Measurements from ENCODE around the gene PADI4. TPM values are rescaled to one million over a fixed set of nuclear protein-coding genes. Genes with fewer than 3 reads are reported as not detected.

PADI4 gene
- total and polyA plus RNA-seq, 2 experiments from 2014 or later = 0.45 to 0.52 TPM

GRCh38 chr1:17305576-17306095 is 2.4 kb upstream of the PADI4 start:
- Histone ChIP-seq H3K36me3 (ENCODE audit: insufficient read depth) (no peaks in the 10 kb centered on the region; the same call in 1 of the 2 replicates), H4K20me1 (replicated peaks; ENCODE audit: insufficient read depth) (no peaks in the 10 kb centered on the region), H3K27ac (ENCODE audit: low read depth) (no peak overlapping the region), H3K27me3 (ENCODE audit: insufficient read depth) (no peaks in the 10 kb centered on the region), H3K4me3 (no peak overlapping the region), H3F3A (replicated peaks; ENCODE audit: low read depth) (no peaks in the 10 kb centered on the region), H2AFZ (peak overlapping the region; percentile 18; the same call in 1 of the 2 replicates), H3K79me2 (replicated peaks; ENCODE audit: insufficient read depth) (no peaks in the 10 kb centered on the region), H3K4me1 (ENCODE audit: insufficient read depth) (peaks cover 13% of the 10 kb centered on the region; the same call in 1 of the 2 replicates), H3K4me2 (no peak overlapping the region), H3K9me2 (ENCODE audit: insufficient read depth) (no peaks in the 10 kb centered on the region)
- ATAC-seq (no peak), DNase-seq (ENCODE audit: low spot score) (no peak)
- Mint-ChIP-seq H3K27me3 (ENCODE audit: insufficient read depth, low read depth, poor library complexity) (peaks cover 14% of the 10 kb centered on the region), H3K4me1 (peaks cover 39% of the 10 kb centered on the region), H3K27ac (no peak overlapping the region), H3K4me3 (no peak overlapping the region; the same call in 2 of the 3 replicates), H3K36me3 (ENCODE audit: low read depth) (peaks cover 11% of the 10 kb centered on the region), H3K9me3 (peaks cover 27% of the 10 kb centered on the region)
- TF ChIP-seq ZNF331 (CRISPR knock-in tag; IDR thresholded peaks at IDR 0.05; ENCODE audit: low read depth) (no peak), EZH2 (IDR thresholded peaks at IDR 0.05; ENCODE audit: low read depth, unreplicated experiment) (no peak), CREB1 (CRISPR knock-in tag; IDR thresholded peaks at IDR 0.05; ENCODE audit: low read depth) (no peak), NANOG (IDR thresholded peaks at IDR 0.05; ENCODE audit: borderline replicate concordance) (no peak), POLR2AphosphoS5 (IDR thresholded peaks at IDR 0.05; ENCODE audit: low read depth) (no peak), ZNF114 (CRISPR knock-in tag; IDR thresholded peaks at IDR 0.05) (no peak), EZH2phosphoT487 (IDR thresholded peaks at IDR 0.05; ENCODE audit: unreplicated experiment) (no peak), JUNB (IDR thresholded peaks at IDR 0.05; ENCODE audit: unreplicated experiment) (no peak), STAT1 (IDR thresholded peaks at IDR 0.05; ENCODE audit: unreplicated experiment) (no peak), REST (IDR thresholded peaks at IDR 0.05; ENCODE audit: unreplicated experiment) (no peak)
- TF ChIP-seq, protein P1, sequence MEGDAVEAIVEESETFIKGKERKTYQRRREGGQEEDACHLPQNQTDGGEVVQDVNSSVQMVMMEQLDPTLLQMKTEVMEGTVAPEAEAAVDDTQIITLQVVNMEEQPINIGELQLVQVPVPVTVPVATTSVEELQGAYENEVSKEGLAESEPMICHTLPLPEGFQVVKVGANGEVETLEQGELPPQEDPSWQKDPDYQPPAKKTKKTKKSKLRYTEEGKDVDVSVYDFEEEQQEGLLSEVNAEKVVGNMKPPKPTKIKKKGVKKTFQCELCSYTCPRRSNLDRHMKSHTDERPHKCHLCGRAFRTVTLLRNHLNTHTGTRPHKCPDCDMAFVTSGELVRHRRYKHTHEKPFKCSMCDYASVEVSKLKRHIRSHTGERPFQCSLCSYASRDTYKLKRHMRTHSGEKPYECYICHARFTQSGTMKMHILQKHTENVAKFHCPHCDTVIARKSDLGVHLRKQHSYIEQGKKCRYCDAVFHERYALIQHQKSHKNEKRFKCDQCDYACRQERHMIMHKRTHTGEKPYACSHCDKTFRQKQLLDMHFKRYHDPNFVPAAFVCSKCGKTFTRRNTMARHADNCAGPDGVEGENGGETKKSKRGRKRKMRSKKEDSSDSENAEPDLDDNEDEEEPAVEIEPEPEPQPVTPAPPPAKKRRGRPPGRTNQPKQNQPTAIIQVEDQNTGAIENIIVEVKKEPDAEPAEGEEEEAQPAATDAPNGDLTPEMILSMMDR (conservative IDR thresholded peaks at IDR 0.05; ENCODE audit: low read depth in 2 of 2) = no peak
- TF ChIP-seq, protein P2, sequence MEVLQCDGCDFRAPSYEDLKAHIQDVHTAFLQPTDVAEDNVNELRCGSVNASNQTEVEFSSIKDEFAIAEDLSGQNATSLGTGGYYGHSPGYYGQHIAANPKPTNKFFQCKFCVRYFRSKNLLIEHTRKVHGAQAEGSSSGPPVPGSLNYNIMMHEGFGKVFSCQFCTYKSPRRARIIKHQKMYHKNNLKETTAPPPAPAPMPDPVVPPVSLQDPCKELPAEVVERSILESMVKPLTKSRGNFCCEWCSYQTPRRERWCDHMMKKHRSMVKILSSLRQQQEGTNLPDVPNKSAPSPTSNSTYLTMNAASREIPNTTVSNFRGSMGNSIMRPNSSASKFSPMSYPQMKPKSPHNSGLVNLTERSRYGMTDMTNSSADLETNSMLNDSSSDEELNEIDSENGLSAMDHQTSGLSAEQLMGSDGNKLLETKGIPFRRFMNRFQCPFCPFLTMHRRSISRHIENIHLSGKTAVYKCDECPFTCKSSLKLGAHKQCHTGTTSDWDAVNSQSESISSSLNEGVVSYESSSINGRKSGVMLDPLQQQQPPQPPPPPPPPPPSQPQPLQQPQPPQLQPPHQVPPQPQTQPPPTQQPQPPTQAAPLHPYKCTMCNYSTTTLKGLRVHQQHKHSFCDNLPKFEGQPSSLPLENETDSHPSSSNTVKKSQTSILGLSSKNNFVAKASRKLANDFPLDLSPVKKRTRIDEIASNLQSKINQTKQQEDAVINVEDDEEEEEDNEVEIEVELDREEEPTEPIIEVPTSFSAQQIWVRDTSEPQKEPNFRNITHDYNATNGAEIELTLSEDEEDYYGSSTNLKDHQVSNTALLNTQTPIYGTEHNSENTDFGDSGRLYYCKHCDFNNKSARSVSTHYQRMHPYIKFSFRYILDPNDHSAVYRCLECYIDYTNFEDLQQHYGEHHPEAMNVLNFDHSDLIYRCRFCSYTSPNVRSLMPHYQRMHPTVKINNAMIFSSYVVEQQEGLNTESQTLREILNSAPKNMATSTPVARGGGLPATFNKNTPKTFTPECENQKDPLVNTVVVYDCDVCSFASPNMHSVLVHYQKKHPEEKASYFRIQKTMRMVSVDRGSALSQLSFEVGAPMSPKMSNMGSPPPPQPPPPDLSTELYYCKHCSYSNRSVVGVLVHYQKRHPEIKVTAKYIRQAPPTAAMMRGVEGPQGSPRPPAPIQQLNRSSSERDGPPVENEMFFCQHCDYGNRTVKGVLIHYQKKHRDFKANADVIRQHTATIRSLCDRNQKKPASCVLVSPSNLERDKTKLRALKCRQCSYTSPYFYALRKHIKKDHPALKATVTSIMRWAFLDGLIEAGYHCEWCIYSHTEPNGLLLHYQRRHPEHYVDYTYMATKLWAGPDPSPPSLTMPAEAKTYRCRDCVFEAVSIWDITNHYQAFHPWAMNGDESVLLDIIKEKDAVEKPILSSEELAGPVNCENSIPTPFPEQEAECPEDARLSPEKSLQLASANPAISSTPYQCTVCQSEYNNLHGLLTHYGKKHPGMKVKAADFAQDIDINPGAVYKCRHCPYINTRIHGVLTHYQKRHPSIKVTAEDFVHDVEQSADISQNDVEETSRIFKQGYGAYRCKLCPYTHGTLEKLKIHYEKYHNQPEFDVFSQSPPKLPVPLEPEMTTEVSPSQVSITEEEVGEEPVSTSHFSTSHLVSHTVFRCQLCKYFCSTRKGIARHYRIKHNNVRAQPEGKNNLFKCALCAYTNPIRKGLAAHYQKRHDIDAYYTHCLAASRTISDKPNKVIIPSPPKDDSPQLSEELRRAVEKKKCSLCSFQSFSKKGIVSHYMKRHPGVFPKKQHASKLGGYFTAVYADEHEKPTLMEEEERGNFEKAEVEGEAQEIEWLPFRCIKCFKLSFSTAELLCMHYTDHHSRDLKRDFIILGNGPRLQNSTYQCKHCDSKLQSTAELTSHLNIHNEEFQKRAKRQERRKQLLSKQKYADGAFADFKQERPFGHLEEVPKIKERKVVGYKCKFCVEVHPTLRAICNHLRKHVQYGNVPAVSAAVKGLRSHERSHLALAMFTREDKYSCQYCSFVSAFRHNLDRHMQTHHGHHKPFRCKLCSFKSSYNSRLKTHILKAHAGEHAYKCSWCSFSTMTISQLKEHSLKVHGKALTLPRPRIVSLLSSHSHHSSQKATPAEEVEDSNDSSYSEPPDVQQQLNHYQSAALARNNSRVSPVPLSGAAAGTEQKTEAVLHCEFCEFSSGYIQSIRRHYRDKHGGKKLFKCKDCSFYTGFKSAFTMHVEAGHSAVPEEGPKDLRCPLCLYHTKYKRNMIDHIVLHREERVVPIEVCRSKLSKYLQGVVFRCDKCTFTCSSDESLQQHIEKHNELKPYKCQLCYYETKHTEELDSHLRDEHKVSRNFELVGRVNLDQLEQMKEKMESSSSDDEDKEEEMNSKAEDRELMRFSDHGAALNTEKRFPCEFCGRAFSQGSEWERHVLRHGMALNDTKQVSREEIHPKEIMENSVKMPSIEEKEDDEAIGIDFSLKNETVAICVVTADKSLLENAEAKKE (CRISPR knock-in tag; IDR thresholded peaks at IDR 0.05) = no peak
- TF ChIP-seq, protein P3, sequence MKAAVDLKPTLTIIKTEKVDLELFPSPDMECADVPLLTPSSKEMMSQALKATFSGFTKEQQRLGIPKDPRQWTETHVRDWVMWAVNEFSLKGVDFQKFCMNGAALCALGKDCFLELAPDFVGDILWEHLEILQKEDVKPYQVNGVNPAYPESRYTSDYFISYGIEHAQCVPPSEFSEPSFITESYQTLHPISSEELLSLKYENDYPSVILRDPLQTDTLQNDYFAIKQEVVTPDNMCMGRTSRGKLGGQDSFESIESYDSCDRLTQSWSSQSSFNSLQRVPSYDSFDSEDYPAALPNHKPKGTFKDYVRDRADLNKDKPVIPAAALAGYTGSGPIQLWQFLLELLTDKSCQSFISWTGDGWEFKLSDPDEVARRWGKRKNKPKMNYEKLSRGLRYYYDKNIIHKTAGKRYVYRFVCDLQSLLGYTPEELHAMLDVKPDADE (IDR thresholded peaks at IDR 0.05) = no peak

Data from GM23338 (cell line).